HEK293 (cell line): ENCODE results near the gene LMO1.

Experiments
- CTCF ChIA-PET: fragments of 350-600 bp; formaldehyde crosslinking; extraction: SDS; loops from one replicate; lab custom pipeline; 2021; ENCODE audit warnings: antibody characterized with exemption; lab: Yijun Ruan, JAX
- POLR2A ChIA-PET: fragments of 300-600 bp; formaldehyde crosslinking; extraction: SDS; loops from one replicate; lab custom pipeline; 2020; ENCODE audit warnings: antibody characterized with exemption, inconsistent platforms; lab: Yijun Ruan, JAX
- H3K27ac ChIP-seq: fragments of 200-500 bp; sonication (Bioruptor generic); 2 replicates; pipeline ENCODE4 v1.5.1; 2014; ENCODE audit warnings: low read depth, low read length, control low read depth, inconsistent platforms; ENCODE audit errors: extremely low read depth
- H3K36me3 ChIP-seq, 2 experiments: fragments of 200-500 bp in 1 of 2; sonication (Bioruptor generic) in 1 of 2; 1 replicate in 1 of 2; 2 replicates in 1 of 2; pipeline ENCODE4 v1.5.1; 2014 to 2017; ENCODE audit warnings: inconsistent platforms in 2 of 2, low read length in 2 of 2; ENCODE audit not compliant: control insufficient read depth in 2 of 2, insufficient read depth in 1 of 2
- H3K4me1 ChIP-seq: fragments of 200-500 bp; sonication (Bioruptor generic); 2 replicates; pipeline ENCODE4 v1.5.1; 2014; ENCODE audit warnings: mild to moderate bottlenecking, low read length, inconsistent platforms; ENCODE audit not compliant: control insufficient read depth, insufficient read depth
- H3K4me3 ChIP-seq: 2 replicates; pipeline ENCODE4 v1.5.1; 2011; ENCODE audit warnings: low read depth, mild to moderate bottlenecking, control low read depth, low read length, moderate library complexity
- H3K9me3 ChIP-seq: fragments of 200-500 bp; sonication (Bioruptor generic); 2 replicates; pipeline ENCODE4 v1.5.1; 2014; ENCODE audit warnings: low read depth, low read length, inconsistent platforms; ENCODE audit not compliant: control insufficient read depth, insufficient read depth
- BCL11A ChIP-seq: fragments of 450-650 bp; formaldehyde crosslinking; IDR thresholded peaks from 2 replicates; pipeline ENCODE4 v1.5.1; 2016; ENCODE audit warnings: low read depth, missing biosample characterization, missing genetic modification characterization
- FEZF1 ChIP-seq: fragments of 450-650 bp; formaldehyde crosslinking; IDR thresholded peaks from 2 replicates; pipeline ENCODE4 v1.5.1; 2016; ENCODE audit warnings: missing biosample characterization, missing genetic modification characterization
- SCRT2 ChIP-seq: fragments of 450-650 bp; formaldehyde crosslinking; IDR thresholded peaks from 2 replicates; pipeline ENCODE4 v1.5.1; 2016; ENCODE audit warnings: missing biosample characterization, missing genetic modification characterization
- SETDB1 ChIP-seq: IDR thresholded peaks from one replicate; pipeline ENCODE4 v1.6.1; 2017; ENCODE audit warnings: mild to moderate bottlenecking, low read length, moderate library complexity, mixed read lengths; ENCODE audit not compliant: insufficient read length
- SP2 ChIP-seq: fragments of 450-650 bp; formaldehyde crosslinking; IDR thresholded peaks from 2 replicates; pipeline ENCODE4 v1.5.1; 2016; ENCODE audit warnings: missing biosample characterization, missing genetic modification characterization
- SP3 ChIP-seq: fragments of 450-650 bp; formaldehyde crosslinking; IDR thresholded peaks from 2 replicates; pipeline ENCODE4 v1.5.1; 2016; ENCODE audit warnings: missing biosample characterization, missing genetic modification characterization
- SP7 ChIP-seq: fragments of 450-650 bp; formaldehyde crosslinking; IDR thresholded peaks from 2 replicates; pipeline ENCODE4 v1.5.1; 2016; ENCODE audit warnings: missing biosample characterization, missing genetic modification characterization
- WT1 ChIP-seq: fragments of 450-650 bp; formaldehyde crosslinking; IDR thresholded peaks from 2 replicates; pipeline ENCODE4 v1.5.1; 2016; ENCODE audit warnings: missing biosample characterization, missing genetic modification characterization
- ZBTB17 ChIP-seq: fragments of 450-650 bp; formaldehyde crosslinking; IDR thresholded peaks from 2 replicates; pipeline ENCODE4 v1.5.1; 2016; ENCODE audit warnings: missing biosample characterization, missing genetic modification characterization
- ZNF138 ChIP-seq: fragments of 450-650 bp; formaldehyde crosslinking; IDR thresholded peaks from 2 replicates; pipeline ENCODE4 v1.5.1; 2016; ENCODE audit warnings: missing biosample characterization, missing genetic modification characterization, borderline replicate concordance
- ZNF24 ChIP-seq: fragments of 450-650 bp; formaldehyde crosslinking; IDR thresholded peaks from 2 replicates; pipeline ENCODE4 v1.5.1; 2016; ENCODE audit warnings: missing biosample characterization, missing genetic modification characterization
- ZNF398 ChIP-seq: fragments of 450-650 bp; formaldehyde crosslinking; IDR thresholded peaks from 2 replicates; pipeline ENCODE4 v1.5.1; 2017; ENCODE audit warnings: missing biosample characterization, missing genetic modification characterization
- ZNF426 ChIP-seq: fragments of 450-650 bp; formaldehyde crosslinking; IDR thresholded peaks from 2 replicates; pipeline ENCODE4 v1.5.1; 2017; ENCODE audit warnings: missing biosample characterization, missing genetic modification characterization, mild to moderate bottlenecking, inconsistent platforms, moderate library complexity
- ZNF514 ChIP-seq: fragments of 450-650 bp; formaldehyde crosslinking; IDR thresholded peaks from 2 replicates; pipeline ENCODE4 v1.5.1; 2016; ENCODE audit warnings: missing biosample characterization, missing genetic modification characterization
- ZNF518A ChIP-seq: fragments of 450-650 bp; formaldehyde crosslinking; conservative IDR thresholded peaks from 2 replicates; pipeline ENCODE4 v1.5.1; 2016; ENCODE audit warnings: low read depth, missing biosample characterization, missing genetic modification characterization
- ZNF701 ChIP-seq: fragments of 450-650 bp; formaldehyde crosslinking; IDR thresholded peaks from 2 replicates; pipeline ENCODE4 v1.5.1; 2016; ENCODE audit warnings: missing biosample characterization, missing genetic modification characterization
- ZSCAN16 ChIP-seq: fragments of 450-650 bp; formaldehyde crosslinking; IDR thresholded peaks from 2 replicates; pipeline ENCODE4 v1.5.1; 2016; ENCODE audit warnings: missing biosample characterization, missing genetic modification characterization
- TF ChIP-seq, protein P1 (sequence below): fragments of 450-650 bp; formaldehyde crosslinking; IDR thresholded peaks from 2 replicates; pipeline ENCODE4 v1.5.1; 2017; ENCODE audit warnings: missing biosample characterization, missing genetic modification characterization
- TF ChIP-seq, protein P2 (sequence below): fragments of 450-650 bp; formaldehyde crosslinking; IDR thresholded peaks from 2 replicates; pipeline ENCODE4 v1.5.1; 2016; ENCODE audit warnings: missing biosample characterization, missing genetic modification characterization

Gene LMO1

DNA sequence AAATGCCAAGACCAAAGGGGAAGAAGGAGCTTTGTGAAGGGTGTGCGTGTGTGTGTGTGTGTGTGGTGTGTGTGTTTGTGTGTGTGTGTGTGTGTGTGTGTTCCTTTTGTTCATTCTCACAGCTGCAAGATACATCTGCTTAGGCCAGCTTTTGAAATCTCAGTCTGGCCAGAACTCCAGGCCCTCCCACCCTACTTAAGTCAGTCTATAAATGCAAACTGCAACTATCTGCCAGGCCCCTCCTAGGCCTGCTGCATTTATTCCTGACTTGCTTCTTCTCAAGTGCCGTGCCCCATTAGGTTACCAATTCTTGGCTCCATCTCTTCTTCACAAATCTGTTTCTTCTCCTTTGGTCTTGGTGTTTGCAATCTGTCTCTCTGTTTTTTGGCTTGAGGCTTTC is 73.2 kb downstream of the LMO1 start:
- H3K9me3 ChIP-seq, result no peaks in the 10 kb centered on the region
- TF ChIP-seq SETDB1, result no peak
- no peak for TF ChIP-seq ZNF426
- no peak for TF ChIP-seq BCL11A (tag by site-specific recombination)
- TF ChIP-seq, protein P1, sequence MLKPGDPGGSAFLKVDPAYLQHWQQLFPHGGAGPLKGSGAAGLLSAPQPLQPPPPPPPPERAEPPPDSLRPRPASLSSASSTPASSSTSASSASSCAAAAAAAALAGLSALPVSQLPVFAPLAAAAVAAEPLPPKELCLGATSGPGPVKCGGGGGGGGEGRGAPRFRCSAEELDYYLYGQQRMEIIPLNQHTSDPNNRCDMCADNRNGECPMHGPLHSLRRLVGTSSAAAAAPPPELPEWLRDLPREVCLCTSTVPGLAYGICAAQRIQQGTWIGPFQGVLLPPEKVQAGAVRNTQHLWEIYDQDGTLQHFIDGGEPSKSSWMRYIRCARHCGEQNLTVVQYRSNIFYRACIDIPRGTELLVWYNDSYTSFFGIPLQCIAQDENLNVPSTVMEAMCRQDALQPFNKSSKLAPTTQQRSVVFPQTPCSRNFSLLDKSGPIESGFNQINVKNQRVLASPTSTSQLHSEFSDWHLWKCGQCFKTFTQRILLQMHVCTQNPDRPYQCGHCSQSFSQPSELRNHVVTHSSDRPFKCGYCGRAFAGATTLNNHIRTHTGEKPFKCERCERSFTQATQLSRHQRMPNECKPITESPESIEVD (tag by site-specific recombination), result no peak
- TF ChIP-seq ZSCAN16 (tag by site-specific recombination), result no peak
- TF ChIP-seq ZNF514, result no peak
- no peak for TF ChIP-seq ZNF398 (tag by site-specific recombination)
- TF ChIP-seq ZNF138 (tag by site-specific recombination), result no peak
- TF ChIP-seq FEZF1 (tag by site-specific recombination), result no peak
- TF ChIP-seq ZBTB17 (tag by site-specific recombination), result no peak
- TF ChIP-seq ZNF24 (tag by site-specific recombination), result no peak
- no peak for TF ChIP-seq WT1 (tag by site-specific recombination)
- TF ChIP-seq SCRT2 (tag by site-specific recombination), result no peak
- no peak for TF ChIP-seq SP2 (tag by site-specific recombination)
- TF ChIP-seq ZNF701 (tag by site-specific recombination), result no peak
- no peak for TF ChIP-seq ZNF518A (tag by site-specific recombination)
- no peak for TF ChIP-seq SP7 (tag by site-specific recombination)
- no peak for TF ChIP-seq SP3 (tag by site-specific recombination)
- TF ChIP-seq, protein P2, sequence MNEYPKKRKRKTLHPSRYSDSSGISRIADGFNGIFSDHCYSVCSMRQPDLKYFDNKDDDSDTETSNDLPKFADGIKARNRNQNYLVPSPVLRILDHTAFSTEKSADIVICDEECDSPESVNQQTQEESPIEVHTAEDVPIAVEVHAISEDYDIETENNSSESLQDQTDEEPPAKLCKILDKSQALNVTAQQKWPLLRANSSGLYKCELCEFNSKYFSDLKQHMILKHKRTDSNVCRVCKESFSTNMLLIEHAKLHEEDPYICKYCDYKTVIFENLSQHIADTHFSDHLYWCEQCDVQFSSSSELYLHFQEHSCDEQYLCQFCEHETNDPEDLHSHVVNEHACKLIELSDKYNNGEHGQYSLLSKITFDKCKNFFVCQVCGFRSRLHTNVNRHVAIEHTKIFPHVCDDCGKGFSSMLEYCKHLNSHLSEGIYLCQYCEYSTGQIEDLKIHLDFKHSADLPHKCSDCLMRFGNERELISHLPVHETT (tag by site-specific recombination), result no peak
- TF ChIP-seq, all 188 proteins: peak for 0
- no peak overlapping the region for H3K4me3 ChIP-seq
- H3K27ac ChIP-seq, result no peak overlapping the region
- ChIA-PET POLR2A (no interaction called here), CTCF (interaction anchor here (0.6 to 1.4 kb wide), 8 partner anchors 10 to 376 kb away, joined by 3 to 5 read pairs (median 4); partner anchors contain the start of gene LMO1)
- H3K4me1 ChIP-seq, result no peaks in the 10 kb centered on the region
- no peaks in the 10 kb centered on the region for H3K36me3 ChIP-seq
